AG04449 (cell line): ENCODE data around the gene DEFB127.

Experiments used
- CTCF ChIA-PET: fragments of 350-600 bp; formaldehyde crosslinking; extraction: SDS; loops from one replicate; lab custom pipeline; 2021; ENCODE audit warnings: antibody characterized with exemption; lab: Yijun Ruan, JAX
- POLR2A ChIA-PET: fragments of 400-600, 350-600 bp; formaldehyde crosslinking; extraction: SDS; loops from one replicate; lab custom pipeline; 2020; ENCODE audit warnings: antibody characterized with exemption, inconsistent platforms; lab: Yijun Ruan, JAX
- DNase-seq: peaks from one replicate; pipeline ENCODE4 v3.0.0-alpha.2; 2010; ENCODE audit warnings: low read depth, low spot score
- H3K4me3 ChIP-seq: 2 replicates; pipeline ENCODE4 v1.5.1; 2011; ENCODE audit warnings: low read depth, mild to moderate bottlenecking, control low read depth, low read length
- CTCF ChIP-seq: IDR thresholded peaks from one replicate; pipeline ENCODE4 v1.5.1; 2011; ENCODE audit warnings: mild to moderate bottlenecking, moderate library complexity, low read length, control low read depth, inconsistent platforms; ENCODE audit not compliant: insufficient read depth; ENCODE audit errors: missing control alignments

DEFB127 gene

DNA sequence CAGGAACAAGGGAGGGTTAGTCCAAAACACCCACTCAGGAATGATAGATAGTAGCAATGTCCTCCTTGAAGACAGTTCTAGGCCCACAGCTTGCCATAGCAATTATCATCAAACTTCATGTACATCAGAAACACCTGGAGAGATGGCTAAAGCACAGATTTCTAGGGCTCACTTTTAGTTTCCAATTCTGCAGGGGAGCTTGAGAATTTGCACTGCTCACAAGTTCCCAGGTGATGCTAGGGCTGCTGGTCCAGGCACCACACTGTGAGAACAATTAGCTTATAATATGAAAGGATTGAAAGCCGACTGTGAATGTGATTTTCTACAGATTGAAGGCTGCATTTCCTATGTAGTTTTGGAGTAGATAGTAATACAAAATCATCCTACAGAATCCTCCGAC, 11.4 kb upstream of the DEFB127 start:
- DNase-seq, result no peak
- POLR2A ChIA-PET, result no interaction called here
- CTCF ChIA-PET, result no interaction called here
- no peak overlapping the region for H3K4me3 ChIP-seq
- no peak for TF ChIP-seq CTCF

GRCh38 chr20:152131-152530, 5.1 kb upstream of the DEFB127 start:
- TF ChIP-seq CTCF, result no peak
- ChIA-PET POLR2A (no interaction called here), CTCF (no interaction called here)
- no peak overlapping the region for H3K4me3 ChIP-seq
- DNase-seq, result no peak

- no peak for TF ChIP-seq CTCF
- ChIA-PET CTCF (no interaction called here), POLR2A (no interaction called here)
- H3K4me3 ChIP-seq, result no peak overlapping the region
- no peak for DNase-seq
Observed at GRCh38 chr20:164618-165017, 7.4 kb downstream of the DEFB127 start.

DNA sequence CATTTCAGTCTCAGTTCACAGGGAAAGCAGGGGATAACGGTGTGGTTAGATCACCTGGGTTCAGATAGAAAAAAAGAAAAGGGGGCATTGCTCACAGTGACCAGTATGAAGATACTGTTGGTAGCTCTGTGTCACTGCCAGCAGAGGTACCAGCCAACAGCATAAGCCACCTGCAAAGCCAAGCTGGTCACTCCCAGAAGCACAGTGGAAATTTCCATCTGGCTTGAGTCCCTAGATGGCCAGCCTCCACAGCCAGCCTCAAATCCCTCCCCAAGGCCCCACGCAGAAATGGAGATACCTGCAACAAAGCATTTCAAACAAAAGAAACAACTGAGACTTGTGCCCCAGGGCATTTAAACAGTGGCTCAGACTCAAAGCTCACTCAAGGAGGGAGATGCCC, 11.6 kb downstream of the DEFB127 start:
- ChIA-PET CTCF (interaction anchor here (1.2 kb wide), 1 partner anchor 162 kb away, joined by 4 read pairs; no protein-coding TSS in a partner anchor), POLR2A (no interaction called here)
- no peak for DNase-seq
- no peak for TF ChIP-seq CTCF
- no peak overlapping the region for H3K4me3 ChIP-seq

GRCh38 chr20:184288-184687, 27.0 kb downstream of the DEFB127 start:
- no peak overlapping the region for H3K4me3 ChIP-seq
- no peak for TF ChIP-seq CTCF
- ChIA-PET CTCF (no interaction called here), POLR2A (no interaction called here)
- no peak for DNase-seq

DNA sequence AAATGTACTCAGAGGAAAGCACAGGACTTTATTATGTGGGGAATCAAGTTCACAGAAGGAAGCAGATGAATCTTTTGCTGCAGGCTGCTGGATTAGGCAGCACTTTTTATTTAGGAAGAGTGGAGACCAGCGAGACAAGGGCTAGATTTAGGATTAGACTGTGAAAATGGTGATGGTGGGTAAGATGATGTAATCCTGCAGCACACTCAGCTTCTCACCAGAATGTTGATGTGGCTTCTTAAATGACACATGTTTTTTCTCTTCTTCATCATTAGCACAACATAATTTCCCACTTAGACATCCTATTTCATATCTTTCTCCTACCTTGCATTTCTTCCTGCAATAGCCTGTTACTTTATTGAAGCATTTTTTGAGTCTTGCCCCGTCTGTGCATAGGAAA, 30.5 kb downstream of the DEFB127 start:
- DNase-seq, result no peak
- POLR2A ChIA-PET, result no interaction called here
- no peak for TF ChIP-seq CTCF
- no peak overlapping the region for H3K4me3 ChIP-seq
- CTCF ChIA-PET, result no interaction called here
